Epithelial cell of proximal tubule (primary cell): Measurements from ENCODE around the gene ELOVL2. TPM values are rescaled to one million over a fixed set of nuclear protein-coding genes. Genes with fewer than 3 reads are reported as not detected.
"Not testable (repeated sequence)": the region's sequence is repeated elsewhere in the genome, so short reads cannot be mapped to it uniquely, and the experiment has no call there.

ENCODE experiments used
- DNase-seq: peaks from one replicate; pipeline ENCODE4 v3.0.0-alpha.2; 2011; ENCODE audit warnings: low read depth
- H3K4me3 ChIP-seq: 2 replicates; pipeline ENCODE4 v1.5.1; 2011; ENCODE audit warnings: low read depth, mild to moderate bottlenecking, low read length
- CTCF ChIP-seq: conservative IDR thresholded peaks from 2 replicates; pipeline ENCODE4 v1.5.1; 2012; ENCODE audit warnings: low read depth, mild to moderate bottlenecking, low read length
- total RNA-seq: library from RNA; depleted of rRNA; stranded (reverse); fragments of >200 nt; gene quantifications from 2 replicates; pipeline ENCODE4 v1.2.3, GENCODE V29; 2015

The ELOVL2 gene
- total RNA-seq, 1 donor from 2014 or later, result 1.3 TPM

DNA sequence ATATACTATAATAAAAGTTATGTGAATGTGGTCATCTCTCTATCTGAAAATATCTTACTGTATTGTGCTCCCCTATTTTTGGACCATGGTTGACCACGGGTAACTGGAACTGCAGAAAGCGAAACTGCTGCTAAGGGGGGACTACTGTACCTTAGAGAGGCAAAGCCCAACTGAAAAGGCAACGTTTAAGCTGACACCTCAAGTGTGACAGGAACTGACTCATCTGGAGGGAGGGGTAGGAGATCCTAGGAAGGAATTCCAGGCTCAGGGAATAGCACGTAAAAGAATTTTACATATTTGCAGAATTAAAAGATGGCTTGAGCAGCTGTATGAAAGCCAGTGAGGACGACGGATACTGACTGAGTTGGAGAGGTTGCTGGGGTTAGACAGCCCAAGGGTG is 34.8 kb downstream of the ELOVL2 start:
- no peak overlapping the region for H3K4me3 ChIP-seq
- TF ChIP-seq CTCF, result no peak
- peak; percentile 35 for DNase-seq

- no peak overlapping the region for H3K4me3 ChIP-seq
- no peak for DNase-seq
- no peak for TF ChIP-seq CTCF
These were observed 35.3 kb downstream of the ELOVL2 start for GRCh38 chr6:11008821-11009220.

DNA sequence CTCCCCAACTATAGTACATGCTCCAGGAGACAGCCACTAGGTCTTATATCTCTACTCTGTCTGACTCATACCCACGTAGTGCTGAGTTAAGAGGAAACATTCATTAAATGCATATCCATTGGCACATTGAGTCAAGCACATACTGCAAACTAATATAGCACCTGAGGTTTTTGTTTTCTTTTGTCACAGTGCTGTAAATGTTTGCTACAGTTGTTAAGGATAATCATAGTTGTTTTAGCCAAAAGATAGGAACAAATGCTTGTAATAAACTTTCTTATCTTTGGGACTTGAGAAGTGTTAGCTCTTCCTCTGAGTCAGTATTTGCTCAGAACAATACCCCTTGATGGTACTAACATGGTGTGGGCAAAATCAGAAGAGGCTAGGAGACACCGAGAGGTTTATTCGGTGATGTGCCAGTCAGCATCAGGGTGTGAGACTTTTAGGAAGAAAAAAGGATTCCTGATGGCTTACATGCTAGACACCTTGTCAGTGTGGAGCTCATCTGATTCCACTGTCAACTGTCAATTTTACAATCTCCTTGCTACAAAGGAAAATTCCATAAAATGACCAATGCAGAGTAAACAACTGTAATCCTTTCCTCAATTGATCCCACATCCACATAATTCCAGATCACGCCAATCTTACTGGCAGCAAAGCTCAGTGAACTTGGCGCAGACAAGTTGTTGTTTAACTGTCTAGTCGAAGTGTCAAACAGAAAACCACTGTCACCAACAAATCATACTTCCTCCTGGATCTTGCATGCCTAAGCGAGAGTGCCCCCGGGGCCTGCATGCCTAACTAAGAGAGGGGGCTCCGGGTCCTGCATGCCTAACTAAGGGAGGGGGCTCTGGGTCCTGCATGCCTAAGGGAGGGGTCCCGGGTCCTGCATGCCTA is 36.1 kb downstream of the ELOVL2 start:
- no peak for TF ChIP-seq CTCF
- H3K4me3 ChIP-seq, result no peak overlapping the region
- DNase-seq, result peak; percentile 22

DNA sequence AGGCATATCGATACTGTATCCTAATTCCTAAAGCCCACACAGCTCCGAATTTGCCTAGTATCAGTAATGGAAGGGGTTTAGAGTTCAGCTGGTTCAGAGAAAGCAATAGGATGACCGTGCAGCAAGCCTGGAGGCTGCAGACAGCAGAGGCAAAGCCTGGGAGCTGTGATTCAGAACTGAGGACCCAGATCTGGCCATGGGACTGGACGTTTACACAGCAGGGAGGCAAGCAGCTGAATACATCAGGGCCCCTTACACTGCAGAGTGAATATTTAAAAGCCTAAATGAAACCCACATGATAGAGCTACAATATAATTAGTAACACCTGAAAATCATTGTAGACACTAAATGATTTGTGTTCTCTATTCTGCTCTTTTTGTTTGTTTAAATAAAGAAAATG is 38.0 kb downstream of the ELOVL2 start:
- no peak for DNase-seq
- no peak for TF ChIP-seq CTCF
- no peak overlapping the region for H3K4me3 ChIP-seq

DNA sequence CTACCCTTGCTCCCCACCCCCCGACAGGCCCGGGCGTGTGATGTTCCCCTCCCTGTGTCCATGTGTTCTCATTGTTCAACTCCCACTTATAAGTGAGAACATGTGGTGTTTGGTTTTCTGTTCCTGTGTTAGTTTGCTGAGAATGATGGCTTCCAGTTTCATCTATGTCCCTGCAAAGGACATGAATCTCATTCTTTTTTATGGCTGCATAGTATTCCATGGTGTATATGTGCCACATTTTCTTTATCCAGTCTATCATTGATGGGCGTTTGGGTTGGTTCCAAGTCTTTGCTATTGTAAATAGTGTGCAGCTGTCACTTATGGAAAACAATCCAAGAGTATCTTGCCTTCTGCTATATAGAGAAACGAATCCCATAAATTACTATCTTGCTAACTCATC is 40.8 kb downstream of the ELOVL2 start:
- not testable (repeated sequence) for H3K4me3 ChIP-seq

DNA sequence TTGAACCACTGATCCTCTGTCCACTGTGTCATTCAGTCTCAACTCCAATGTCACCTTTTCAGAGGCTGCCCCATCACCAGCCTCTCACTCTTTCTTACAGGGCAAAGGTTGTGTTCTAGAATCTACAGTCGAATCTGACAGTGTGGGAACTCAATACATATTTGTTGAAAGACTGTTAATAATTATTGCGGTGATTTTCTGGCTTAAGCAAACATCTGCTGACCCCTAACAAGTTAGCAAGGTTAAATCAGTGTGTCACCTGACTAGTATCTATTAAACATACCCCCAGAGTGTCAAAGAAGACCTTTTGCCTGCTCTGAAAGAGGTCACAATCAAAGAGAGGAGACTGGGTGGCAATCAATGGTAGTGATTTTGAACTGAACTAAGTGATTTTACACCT is 41.9 kb downstream of the ELOVL2 start:
- TF ChIP-seq CTCF, result no peak
- no peak for DNase-seq
- H3K4me3 ChIP-seq, result no peak overlapping the region

More for the DNA sequence above, 40.8 kb downstream of the ELOVL2 start:
- not testable (repeated sequence) for DNase-seq

DNA sequence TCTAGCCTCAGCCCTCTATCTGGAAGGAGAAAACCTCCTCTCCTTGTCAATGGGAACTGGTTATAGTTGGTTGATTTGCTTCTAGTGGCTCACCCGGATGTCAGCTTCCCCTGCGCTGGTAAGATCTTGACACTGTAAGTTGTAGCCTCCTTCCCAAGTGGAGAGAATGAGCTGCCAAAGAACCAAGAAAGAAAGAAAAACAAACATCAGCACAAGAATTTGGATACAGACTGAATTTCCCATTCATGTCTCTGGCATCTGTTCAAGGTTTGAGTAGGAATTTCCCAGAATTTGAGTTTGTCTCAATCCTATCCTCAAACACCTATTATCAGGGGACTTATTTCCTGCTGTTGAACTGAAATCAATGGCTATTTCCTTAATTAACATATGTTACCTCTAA is 44.1 kb downstream of the ELOVL2 start:
- no peak for DNase-seq
- H3K4me3 ChIP-seq, result no peak overlapping the region
- TF ChIP-seq CTCF, result no peak
